ENCODE data around the gene NAPB.
A peak's percentile ranks its signal among the peaks of the same experiment; 100 is the strongest.

Gene NAPB

DNA sequence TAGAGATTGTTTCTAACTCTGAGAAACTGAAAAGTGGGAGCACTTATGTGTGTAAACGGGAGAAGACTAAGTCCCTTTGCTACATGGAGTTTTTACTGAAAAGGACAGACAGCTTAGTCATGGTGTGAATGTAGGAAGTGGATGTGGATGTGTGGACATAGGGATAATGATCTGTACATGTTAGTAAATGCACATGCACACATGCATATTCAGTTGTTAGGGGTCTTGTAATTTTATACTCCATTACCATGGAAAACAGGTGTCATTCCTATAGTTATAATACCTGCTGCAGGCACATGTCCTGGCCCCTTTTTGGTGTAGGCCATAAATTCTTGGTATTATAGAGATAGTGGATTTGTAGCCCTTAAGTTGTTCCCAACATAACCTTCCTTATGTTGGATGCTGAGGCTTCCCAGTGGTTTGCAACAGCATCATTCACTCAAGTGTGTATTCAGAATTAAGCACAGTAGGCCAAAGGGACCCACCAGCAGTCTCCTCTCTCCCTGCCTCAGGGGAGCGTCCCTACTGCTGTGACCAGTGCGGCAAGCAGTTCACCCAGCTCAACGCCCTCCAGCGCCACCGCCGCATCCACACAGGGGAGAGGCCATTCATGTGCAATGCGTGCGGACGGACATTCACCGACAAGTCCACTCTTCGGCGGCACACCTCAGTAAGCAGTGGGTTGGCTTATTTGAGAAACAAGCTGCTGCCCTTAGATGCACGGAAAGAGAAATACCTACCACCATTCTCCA is 52.0 kb downstream of the NAPB start:
- no peak for DNase-seq

DNA sequence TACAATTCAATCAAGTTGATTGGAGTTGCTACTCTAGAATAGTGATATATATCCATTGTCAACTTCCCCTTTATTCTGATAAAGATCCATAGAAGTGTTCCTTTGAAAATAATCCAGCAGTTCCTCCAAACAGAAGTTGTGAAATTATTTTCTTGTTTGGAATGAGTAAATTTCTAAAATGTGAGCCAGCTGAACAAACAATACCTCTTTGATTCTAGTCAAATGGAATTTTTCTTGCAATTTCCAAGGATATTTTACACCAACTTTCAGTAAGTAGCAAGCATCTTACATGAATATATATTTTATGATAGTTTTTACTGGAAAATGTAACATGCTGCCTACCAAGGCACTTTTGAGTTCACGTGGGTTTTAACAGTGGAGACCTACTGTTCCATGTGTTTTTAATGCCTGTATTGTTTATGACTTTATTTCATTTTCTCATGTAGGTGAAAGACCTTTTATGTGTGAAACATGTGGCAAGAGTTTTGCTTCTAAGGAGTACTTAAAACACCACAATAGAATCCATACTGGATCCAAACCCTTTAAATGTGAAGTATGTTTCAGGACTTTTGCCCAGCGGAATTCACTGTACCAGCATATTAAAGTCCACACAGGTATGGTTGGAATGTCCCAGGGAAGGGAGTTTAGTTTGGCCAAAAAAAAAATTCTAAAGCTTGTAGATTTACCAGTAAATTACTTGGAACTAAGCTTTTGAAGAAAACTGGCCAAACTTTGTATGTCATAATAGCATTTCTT is 52.8 kb downstream of the NAPB start:
- no peak for DNase-seq

DNA sequence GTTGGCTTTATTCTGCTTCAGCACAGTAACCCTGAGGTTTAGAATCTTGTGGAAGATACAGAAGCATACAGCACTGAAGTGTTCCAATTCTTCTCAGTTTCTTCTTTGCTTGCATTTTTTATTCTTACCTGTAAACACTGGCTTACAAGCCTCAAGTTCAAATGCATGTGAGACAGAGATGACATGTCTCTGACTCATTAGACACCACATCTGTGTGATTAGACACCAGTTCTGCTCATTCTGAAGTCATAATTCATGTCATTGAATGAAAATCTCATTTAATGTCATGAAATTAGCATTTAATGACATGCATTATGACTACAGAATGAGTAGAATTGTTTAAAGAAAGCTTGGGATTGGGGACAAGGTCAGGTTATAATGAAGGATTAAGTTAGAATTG is 53.5 kb downstream of the NAPB start:
- no peak for DNase-seq

DNA sequence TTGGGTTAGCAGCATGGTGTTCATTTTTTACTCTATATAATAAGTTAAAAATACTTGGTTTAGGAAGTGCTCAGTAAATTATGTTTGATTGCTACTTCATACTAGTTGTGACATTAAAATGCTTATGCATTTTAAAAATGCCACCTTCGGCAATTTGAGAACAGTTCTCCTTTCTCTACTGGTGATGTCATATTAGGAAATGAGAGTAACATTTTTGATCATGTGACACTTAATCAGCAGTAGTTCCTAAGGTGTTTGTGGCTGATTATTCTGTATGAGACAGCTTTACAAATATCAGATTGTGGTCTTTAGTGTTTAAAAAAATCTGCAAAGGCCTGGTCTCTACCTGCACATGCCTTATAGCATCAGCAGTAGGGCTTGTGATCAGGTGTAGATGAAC is 54.9 kb downstream of the NAPB start:
- no peak for DNase-seq

DNA sequence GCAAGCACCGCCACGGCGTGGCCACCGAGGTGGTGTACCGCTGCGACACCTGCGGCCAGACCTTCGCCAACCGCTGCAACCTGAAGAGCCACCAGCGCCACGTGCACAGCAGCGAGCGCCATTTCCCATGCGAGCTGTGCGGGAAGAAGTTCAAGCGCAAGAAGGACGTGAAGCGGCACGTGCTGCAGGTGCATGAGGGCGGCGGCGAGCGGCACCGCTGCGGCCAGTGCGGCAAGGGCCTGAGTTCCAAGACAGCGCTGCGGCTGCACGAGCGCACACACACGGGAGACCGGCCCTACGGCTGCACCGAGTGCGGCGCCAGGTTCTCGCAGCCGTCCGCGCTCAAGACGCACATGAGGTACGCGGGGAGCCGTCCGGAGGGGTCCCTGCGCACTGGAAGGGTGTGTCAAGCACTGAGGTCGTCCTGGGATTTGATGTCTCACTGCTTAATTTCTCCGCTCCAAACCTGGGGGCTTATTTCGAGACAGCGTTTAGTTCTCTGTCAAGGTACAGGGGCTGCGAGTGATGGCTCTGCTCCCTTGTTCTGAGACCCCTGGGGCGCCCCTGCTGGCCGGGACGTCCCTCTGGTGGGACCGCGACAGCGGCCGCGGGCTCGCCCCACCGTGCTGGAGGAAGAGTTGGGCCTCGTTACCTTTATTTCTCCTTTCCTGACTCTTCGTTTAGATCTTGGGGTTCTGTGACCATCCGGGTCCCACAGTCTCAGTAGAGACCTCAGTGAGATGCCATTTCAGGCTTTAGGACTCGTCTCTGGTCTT is 55.7 kb downstream of the NAPB start:
- no peak for DNase-seq

DNA sequence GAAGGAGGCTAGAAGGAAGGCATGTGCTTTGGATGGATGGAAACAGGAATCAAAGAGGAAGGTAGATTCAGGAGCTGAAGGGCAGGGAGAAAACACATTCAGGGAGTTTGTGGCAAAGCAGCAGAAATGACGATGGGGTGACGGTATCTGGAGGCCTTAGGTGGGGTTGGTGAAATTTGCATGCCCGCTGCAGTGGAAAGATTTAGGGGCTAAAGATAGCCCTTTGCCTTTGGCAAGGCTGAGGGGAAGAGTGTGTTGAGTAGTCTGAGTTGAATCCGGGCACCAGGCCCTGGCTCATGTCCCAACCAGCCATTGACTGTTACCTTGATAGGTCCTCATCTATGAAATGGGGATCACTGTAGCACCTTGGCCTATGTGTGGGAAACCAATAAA is 58.0 kb downstream of the NAPB start:
- DNase-seq = no peak

DNA sequence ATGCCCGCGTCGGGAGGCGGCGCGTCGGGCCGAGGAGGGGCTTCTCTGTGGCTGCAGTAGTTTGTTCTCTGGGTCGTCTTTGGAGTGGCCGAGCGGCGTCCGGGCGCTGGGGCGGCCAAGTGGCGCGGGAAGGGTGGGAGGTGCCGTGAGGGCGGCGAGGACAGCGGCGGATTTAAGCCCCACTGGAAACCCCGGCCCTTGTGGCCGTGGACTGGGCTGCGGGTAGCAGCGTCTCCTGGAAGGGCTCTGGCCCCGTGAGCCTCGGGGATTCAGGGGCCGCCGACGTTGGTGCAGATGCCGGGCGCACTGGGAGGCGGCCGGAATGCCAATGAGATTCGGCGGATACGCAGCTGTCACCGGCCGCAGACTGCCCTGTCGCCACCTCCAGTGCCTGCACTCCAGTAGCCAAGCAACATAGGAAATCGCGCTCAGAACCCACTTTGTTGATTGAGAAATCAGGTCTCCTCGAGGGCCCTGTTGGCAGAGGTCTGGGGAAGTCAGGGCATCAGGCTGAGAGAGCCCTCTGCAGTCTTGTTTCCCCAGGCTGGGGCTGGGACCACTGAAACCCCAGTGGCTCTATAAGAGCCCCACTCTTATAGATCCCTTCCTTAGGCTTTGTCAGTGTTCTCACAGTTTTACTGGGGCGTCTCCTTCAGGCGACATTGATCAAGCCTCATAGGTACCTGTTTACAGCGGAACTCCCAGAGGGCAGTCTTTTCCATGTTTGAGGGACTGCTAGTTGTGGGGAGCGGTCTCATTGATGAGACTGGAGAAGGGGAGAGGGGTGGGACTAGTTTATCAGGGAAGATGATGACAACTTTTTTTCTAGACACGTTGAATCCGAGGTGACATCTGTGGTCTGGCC is 58.7 kb downstream of the NAPB start:
- peak in 24 of 58 donors; percentile 20 to 72 (median 50) for DNase-seq

DNA sequence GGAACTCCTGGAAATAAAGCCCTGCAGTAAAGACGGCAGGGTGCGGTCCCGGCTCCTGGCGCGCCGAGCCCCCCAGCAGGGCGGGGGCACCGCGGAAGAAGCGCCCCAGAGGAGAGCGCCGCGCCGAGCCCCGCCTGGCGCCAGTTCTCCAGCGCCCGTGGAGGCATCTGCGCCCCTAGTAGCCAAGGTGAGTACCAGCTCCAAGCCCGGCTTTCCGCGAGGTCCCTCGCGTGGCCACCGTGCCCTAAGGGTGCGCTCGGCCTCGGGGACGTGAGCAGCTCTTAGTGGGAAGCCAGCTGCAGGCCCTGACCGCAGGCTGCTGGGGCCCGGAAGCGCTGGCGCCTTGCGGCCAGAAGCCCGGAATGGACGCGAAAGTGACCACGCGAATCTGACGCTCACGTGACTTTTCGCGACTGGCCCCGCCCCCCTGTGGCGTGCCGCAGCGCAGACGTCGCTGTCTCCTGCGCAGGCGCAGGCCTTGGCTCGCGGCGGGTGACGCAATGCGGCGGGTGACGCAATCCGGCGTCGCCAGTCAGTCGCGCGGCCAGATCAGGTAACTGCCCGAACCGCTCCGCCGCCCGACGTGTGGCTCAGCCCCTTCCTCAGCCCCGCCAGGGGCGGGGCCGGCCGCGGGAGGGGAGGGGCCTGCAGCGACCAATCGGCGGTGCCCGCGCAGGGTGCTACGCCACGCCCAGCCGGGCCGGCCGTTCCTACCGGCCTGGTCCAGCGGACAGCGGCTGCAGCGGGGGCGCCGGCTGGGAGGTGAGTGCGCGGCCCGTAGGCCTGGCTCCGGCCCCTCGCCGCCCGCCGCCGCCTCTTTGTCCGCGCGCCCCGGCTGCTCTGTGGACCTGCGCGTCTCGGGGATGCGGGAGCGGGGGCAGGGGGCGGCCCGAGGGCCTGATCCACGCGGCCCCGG is 59.6 kb downstream of the NAPB start, which contains the start of gene GZF1:
GZF1 (plus strand) TSS at position 707 of the 916 bp plus-strand sequence. CDS start 2,202 bp downstream, outside the sequence.
- DNase-seq = peak; percentile 82 to 99 (median 98)

DNA sequence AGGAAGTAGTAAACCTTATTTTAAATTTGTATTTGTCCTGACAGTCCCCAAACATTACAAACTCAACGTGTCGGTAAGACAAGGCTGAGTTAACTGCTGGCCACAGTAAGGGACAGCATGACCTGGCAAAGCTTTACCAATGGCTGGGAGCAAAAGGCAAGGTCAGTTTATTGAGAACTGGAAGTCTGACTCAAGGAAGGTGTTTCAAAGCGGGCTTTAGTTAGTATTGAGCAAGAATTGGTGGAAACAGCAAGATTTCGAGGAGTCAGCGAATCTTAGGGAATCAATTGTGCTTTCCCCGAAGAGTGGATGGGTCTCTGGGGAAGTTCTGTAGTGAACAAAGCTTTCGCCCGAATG is 60.2 kb downstream of the NAPB start:
- peak in 3 of 58 donors; percentile 43 to 67 (median 58) for DNase-seq

DNA sequence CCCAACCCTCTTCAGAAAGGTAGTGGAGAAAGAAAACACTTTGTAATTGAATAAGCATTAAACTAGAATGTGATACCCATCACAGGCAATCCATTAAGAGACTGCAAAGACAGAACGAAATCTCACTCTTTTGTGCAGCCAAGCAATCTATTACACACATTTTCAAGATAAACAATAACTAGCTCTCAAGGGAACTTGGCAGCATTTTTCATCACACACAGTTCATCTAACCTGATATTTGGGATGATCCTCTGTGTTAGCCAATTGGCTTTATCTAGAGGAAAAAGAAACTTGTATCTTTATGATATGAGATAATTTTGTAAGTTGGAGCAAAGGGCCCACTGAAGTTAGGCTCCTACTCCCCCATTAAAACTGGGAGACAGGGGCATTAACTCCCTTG is 60.8 kb downstream of the NAPB start:
- DNase-seq = no peak

DNA sequence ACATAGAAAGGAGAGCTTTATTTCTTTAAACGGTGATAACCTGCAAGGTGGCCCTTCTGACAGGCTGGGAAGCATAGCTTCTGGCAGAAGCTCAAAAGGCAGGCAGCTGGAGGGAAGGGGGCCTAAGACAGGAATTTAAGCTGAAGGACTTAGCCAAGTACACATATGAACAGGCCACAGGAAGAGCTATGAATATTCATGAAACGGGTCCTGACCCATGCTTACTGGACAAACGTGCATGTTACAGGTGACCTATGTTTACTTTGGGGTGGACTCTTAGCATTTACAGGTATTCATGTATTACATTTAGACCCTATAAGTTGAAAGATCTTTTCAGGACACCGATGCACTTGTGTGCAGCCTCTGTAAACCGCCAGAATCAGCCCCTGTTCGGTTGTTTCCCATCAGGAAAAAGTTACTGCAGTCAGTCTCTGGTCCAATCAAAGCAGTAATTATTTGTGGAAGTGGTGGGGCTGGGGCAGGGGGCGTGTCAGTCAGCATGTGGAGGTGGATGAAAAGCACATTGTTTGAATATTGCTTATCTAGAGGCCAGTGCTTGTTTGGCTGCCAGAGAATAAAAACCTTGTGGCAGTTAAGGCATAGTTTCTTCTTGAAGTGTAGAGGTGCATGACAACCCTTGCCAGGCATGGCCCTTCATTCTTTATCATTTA is 62.2 kb downstream of the NAPB start:
- no peak for DNase-seq

DNA sequence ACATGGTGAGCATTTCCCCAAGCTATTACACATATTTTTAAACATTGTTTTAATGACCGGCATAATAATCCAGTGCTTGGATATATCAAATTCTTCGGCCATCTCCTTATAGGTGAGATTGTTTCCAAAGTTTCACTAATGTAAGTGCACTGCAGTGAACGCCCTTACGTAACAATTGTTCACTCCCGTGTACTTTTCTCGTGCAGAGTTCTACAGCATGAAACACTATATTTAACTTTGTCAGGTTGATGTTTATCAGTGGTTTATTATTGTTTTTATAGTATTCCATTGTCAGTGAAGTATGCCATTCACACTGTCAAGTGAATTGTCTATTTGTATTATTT is 62.8 kb downstream of the NAPB start:
- no peak for DNase-seq

DNA sequence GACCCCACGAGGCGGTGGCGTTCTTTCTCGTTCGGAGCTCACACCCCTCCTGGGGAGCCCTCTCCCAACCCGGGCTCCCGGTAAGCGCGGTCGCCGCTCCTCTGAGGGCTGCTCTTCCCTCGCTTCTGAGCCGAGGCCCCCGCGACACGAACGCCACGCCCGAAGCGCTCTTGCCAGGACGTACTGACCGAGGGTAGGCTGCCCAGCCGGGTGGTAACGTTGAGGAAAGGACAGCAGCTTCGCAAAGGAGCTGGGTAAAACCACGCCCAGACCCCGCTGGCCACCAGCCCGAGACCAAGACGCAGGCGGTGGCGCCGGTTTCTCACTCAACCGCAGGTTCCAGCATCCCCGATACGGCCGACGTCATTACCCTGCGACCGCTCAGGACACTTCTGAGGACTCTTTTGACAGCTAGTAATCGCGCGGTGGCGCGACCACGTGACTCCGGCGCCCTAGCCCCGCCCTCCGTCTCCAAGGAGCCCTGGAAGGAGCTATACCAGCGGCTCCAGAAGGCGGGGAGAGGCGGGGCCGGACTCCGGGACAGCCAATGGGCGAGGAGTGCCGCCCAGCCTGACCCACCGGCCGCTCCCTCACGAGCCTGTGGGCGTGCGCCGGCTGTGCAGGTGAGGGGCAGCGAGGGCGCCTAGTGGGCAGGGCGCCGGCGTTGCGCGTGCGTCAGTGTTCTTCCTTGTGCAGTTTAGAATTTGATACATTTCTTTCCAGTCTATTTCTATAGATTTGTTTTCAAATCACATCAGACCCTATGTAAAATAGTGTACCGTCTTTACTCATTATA is 63.3 kb downstream of the NAPB start:
- peak; percentile 74 to 100 (median 99) for DNase-seq

DNA sequence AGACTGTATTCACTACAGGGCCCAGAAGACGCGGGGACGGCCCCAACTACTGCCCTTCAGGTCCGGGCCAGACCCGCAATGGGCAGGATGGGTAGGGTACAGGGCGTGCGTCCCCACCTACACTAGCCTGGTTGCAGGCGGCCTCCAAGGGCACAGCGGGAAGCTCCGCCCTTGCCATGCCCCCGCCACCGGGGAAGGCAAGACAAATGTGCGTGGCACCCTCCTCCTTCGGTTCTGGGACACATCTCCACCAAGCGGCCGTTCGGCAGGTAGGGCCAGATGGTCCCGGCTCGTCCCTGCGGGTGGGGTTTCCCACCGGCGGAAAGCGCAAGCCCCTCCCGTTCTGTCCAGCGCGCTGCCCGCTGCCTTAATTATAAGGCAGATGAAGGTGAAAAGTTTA is 65.1 kb downstream of the NAPB start:
- DNase-seq = no peak

DNA sequence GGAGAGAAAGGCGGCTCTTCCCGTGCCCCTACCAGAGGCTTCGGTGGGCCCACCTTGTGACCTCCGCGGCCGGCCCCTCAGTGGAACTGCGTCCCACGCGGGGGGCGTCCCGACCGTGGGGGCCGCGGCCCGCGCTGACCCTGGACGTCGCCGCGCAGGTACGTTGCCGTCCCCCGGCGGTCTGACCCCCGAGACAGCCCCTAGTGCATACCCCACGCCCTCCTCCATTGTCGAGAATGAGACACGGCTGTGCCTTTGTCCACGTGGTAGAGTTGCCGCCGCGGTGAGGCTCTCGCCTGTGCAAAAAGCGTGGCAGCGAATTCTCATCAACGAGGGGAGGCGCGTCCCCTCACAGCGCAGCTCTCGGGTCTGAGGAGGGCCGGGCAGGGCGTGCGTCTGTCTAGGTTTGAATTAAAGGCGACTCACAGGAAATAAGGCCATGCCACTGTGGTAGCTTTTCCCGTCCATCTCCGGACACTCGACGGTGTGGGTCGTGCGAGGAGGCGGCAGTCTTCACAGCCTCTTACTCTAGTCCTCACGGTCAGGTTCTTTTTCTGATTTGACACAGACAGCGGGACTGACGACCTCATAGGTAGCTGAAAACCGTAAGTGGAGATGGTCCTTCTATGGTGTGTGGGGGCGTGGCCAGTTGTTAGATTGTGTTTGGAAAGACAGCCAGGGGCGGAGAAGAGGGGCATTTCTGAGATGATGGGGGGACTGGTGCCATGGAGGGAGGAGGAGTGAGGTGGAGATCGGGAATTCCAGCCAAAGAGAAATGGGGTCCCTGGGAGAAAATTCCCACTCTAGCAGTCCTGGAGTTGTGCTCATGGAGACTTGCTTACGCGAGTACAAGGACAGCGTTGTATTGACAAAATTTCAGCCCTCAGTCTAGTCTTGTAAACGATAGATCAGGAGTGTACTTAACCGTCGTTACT is 70.1 kb downstream of the NAPB start:
- peak in 34 of 58 donors; percentile 24 to 67 (median 46) for DNase-seq

DNA sequence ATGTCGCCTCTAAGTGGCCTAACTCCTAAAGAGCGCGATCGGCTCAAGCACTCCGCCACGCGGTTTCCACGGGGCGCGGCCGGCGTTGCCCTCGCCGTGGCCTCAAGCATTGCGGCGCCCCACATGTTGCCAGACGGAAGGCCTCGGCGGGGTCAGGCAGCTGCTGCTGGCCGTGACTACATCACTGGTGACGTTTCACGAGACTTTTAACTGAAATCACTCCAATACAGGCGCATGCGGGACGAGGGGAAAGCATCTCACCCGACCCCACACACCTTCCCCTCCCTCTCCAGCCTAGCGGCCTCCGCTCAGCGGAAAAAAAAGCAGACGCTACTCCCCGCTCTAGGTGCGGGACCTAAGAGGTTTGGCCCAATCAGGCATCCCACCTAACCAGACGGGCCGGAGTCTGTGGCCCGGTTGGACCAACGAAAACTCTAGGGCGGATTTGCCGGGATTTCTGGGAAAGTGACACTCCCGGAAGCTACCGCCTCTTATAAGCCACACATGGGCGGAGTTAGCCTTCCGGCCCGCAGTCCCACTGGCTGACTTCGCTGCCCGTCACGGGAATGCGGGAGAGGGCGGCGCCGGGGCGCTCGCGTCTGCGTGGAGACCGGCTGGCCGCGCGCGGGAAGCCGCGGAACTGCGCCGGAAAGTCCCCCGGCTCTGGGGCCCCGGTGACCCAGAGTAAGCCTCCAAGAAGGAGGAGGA is 70.9 kb downstream of the NAPB start, which contains the start of gene NXT1:
NXT1 (plus strand) TSS at position 596 of the 708 bp plus-strand sequence. CDS start 3,251 bp downstream, outside the sequence.
- DNase-seq = peak; percentile 68 to 99 (median 96)

Data from anterior cingulate cortex (tissue), 58 donors.